ENCODE results near the gene HS3ST6. TPM values are rescaled to one million over a fixed set of nuclear protein-coding genes. Genes with fewer than 3 reads are reported as not detected.
"Not testable (repeated sequence)": the region's sequence is repeated elsewhere in the genome, so short reads cannot be mapped to it uniquely, and the experiment has no call there.

Gene HS3ST6
- polyA plus RNA-seq, 1 donor: not detected

GRCh38 chr16:1946495-1947368 is 28.5 kb upstream of the HS3ST6 start:
- no peak for DNase-seq (ENCODE audit: low read depth)

- DNase-seq (ENCODE audit: low read depth): no peak
Observed at GRCh38 chr16:1945559-1946391, 27.6 kb upstream of the HS3ST6 start.

- no peak for DNase-seq (ENCODE audit: low read depth)
Observed at GRCh38 chr16:1944612-1945199, 26.5 kb upstream of the HS3ST6 start.

GRCh38 chr16:1942810-1943726 is 24.9 kb upstream of the HS3ST6 start, which contains the start of gene MSRB1:
MSRB1 (minus strand) TSS chr16:1943199; CDS start chr16:1943156, 43 bp downstream.
- peak; percentile 89 for DNase-seq (ENCODE audit: low read depth)

GRCh38 chr16:1942047-1942809 is 24.0 kb upstream of the HS3ST6 start:
- DNase-seq (ENCODE audit: low read depth): no peak

- no peak for DNase-seq (ENCODE audit: low read depth)
Observed at GRCh38 chr16:1941162-1942046, 23.2 kb upstream of the HS3ST6 start.

- no peak for DNase-seq (ENCODE audit: low read depth)
Observed at GRCh38 chr16:1940273-1941161, 22.3 kb upstream of the HS3ST6 start.

GRCh38 chr16:1939833-1940232 is 21.6 kb upstream of the HS3ST6 start:
- DNase-seq (ENCODE audit: low read depth): not testable (repeated sequence)

- DNase-seq (ENCODE audit: low read depth): no peak
Observed at GRCh38 chr16:1938910-1939309, 20.7 kb upstream of the HS3ST6 start.

- DNase-seq (ENCODE audit: low read depth): no peak
Observed at GRCh38 chr16:1938316-1938715, 20.1 kb upstream of the HS3ST6 start.

- no peak for DNase-seq (ENCODE audit: low read depth)
Observed at GRCh38 chr16:1936945-1937479, 18.8 kb upstream of the HS3ST6 start.

- no peak for DNase-seq (ENCODE audit: low read depth)
Observed at GRCh38 chr16:1933097-1933661, 15.0 kb upstream of the HS3ST6 start.

GRCh38 chr16:1932050-1933028 is 14.1 kb upstream of the HS3ST6 start:
- DNase-seq (ENCODE audit: low read depth): no peak

- DNase-seq (ENCODE audit: low read depth): no peak
Observed at GRCh38 chr16:1930338-1930720, 12.1 kb upstream of the HS3ST6 start.

GRCh38 chr16:1929578-1930337 is 11.5 kb upstream of the HS3ST6 start:
- DNase-seq (ENCODE audit: low read depth): peak; percentile 49

- no peak for DNase-seq (ENCODE audit: low read depth)
Observed at GRCh38 chr16:1929105-1929504, 10.9 kb upstream of the HS3ST6 start.
